HG03060 (cell line): ENCODE results near the gene AFF2.
A peak's percentile ranks its signal among the peaks of the same experiment; 100 is the strongest.

Experiments used
- ATAC-seq: cut with Tn5 transposase; IDR thresholded peaks from one replicate; pipeline ENCODE4 v1.9.1; 2021; ENCODE audit warnings: low read depth, moderate number of reproducible peaks; ENCODE audit not compliant: unreplicated experiment

AFF2 gene

DNA sequence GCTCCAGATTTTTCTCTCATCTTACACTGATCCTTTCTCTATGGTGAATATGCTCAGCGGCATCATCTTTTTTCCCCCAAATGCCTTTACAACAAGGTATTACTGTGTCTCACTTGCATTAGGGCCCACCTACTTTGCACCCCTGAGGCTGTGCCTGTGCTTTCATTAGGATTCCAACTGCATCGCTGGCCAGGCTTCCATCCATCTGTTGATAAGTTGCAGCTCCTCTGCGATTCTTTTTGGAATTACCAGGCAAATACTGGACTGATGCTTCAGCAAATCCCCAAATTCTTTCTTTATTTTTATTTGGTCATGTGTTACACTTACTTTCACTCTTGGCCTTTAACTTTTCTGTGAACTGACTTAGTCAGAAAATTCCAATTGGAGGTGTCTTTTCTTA, 77.3 kb downstream of the AFF2 start:
- no peak for ATAC-seq

- no peak for ATAC-seq
Measured at GRCh38 chrX:148580016-148580415, 79.6 kb downstream of the AFF2 start.

DNA sequence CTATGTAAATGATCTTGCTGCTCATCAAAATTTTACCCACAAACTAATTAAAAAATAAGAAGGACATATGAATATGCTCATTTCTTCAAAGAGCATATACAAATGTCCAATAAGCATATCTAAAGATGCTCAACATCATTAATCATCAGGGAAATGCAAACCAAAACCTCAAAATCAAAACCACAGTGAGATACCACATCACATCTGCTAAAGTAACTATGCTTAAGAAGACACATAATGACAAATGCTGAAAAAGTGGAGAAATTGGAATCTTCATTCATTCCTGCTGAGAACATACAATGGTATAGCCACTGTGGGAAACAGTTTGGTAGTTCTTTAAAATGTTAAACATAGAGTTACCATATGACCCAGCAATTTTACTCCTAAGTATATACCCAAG, 81.9 kb downstream of the AFF2 start:
- ATAC-seq: no peak

DNA sequence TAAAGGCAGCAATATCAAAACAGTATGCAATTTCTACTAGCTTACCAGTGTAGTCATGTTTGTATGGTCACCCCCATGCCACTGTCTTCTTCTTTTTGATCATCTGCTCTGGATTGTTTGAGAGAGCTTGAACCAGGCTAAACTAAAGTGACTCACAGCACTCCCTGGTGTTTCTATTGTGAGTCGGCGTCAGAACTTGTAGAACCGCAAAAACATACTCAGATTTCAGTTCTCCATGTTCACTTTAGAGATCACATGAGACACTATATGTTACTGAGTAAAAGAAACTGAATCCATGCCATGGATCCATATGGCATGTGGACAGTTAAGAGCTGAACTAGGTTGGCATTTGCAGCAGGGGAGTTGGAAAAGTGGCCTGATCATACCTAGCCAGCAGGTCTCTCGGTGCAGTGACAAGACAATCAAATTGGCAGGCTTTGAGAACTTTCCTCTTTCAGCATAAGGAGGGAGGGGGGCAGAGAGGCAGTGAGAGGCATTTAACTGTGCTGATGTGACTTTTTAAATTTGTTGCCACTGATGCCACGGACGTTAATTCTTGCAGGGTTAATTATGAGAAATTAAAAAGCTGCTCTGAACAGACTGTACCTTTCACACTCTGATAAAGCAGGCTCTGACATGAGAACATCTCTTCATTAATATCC, 88.4 kb downstream of the AFF2 start:
- no peak for ATAC-seq

DNA sequence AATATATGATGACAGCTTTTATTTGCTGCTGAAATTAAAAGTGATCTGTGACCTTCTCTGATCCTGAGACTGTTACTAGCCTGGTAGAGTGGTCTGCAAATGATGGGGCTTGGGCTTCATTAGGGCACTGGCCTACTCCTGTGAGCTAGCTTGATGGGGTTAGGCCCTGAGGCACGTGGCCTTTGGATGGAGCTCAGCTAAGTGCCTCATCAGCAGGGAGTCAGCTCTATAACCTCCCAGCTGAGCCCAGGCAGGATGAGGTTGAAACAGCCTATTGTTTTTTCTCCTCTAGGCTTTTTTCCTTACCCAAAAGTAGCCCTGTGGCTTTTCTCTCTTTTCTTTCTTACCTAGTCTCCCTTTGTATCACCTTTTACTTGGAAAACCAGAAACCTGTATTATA, 92.2 kb downstream of the AFF2 start:
- ATAC-seq: no peak

DNA sequence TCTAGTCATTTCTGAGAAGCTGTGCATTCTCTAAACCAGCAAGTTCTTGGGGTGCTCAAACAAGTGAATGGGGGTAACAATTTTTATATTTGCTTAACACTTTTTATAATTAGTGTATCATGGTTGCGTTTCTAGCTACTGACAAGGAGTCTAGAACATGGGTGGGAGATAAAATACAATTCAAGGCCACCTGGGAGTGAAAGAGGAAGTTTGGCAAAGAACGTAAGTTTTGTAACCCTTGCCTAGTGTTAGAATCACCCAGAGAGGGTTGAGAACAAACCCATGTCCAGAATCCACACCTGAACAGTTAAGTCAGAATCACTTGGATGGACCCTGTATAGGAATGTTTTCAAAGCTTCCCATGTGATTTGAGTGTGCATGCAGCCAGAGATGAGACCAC, 92.7 kb downstream of the AFF2 start:
- no peak for ATAC-seq

DNA sequence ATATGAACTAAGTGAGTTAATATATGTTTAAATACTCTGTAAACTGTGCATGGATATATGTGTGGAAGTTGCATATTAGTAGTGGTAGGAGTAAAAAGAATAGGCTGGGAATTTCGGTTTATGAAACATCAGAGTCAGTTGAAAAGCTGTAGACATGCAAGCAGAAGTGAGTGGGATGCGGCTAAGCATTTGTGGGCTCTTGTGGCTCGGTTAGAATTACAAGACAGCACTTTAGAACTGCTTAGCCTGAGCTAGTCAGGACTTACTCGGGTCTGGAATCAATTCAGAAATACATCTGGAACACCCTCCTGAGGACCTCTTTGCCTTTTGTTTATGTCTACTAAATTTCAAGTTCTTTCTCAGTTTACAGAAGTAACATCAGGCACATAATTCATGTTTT, 93.6 kb downstream of the AFF2 start:
- no peak for ATAC-seq

- no peak for ATAC-seq
Measured at GRCh38 chrX:148599404-148599803, 99.0 kb downstream of the AFF2 start.

DNA sequence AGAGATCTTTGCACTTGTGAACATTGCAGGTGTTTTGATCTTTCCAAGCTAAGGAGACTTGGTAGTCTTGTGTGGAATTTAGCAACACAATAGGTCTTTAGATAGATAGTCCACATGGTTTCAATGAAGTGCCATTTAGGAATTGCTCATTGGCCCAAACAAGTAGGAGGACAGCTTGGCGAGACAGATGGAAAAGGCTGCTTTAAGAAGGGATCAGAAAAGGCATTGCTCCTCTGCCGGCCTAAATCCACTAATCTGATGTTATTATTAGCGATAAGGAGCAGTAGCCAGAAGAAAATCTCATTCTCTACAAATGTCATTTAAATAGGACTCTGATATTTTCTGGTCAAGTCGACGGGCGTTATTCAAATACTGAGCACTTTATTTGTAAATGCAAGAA, 99.7 kb downstream of the AFF2 start:
- ATAC-seq: no peak

- ATAC-seq: no peak
Measured at GRCh38 chrX:148600581-148600980, 100.2 kb downstream of the AFF2 start.

GRCh38 chrX:148601034-148601433, 100.6 kb downstream of the AFF2 start:
- ATAC-seq: no peak

DNA sequence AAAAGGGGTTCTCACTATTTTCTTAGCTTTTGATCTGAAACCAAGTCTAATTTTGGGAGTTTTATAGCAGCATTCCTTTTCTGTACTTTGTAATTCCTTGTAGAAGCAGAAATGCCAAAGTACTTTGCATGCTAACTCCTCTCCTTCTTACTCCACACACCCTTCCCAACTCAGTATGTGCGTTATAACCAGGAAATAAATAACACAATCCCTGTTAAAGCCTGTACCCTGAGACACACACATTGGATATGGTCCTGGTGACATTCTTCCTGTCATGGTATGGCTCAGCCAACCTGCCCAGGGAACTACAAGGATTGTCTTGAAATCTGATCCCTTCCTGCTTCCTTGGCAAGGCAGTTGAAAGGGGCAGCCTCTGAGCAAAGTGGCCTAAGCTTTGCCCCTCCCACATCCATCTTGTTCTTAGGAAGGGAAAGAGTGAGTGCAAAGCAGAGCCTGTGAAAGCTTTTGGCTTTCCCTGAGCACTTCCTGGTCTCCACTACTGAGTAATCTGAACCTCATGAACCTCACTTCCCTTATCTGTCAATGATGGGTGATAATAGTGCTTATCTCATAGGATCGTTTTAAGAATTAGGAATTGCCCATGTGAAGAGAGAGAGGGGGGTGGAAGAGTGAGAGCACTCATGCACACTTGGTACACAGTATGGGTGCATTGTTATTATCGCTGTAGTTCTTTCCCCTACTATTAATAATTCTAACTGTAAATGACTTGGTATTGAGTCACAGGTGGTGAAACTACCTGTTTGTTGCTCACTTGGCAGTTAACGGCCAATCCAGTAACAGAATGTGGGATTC, 109.3 kb downstream of the AFF2 start:
- ATAC-seq: peak; percentile 56

GRCh38 chrX:148610328-148610698, 109.9 kb downstream of the AFF2 start:
- ATAC-seq: peak; percentile 48

DNA sequence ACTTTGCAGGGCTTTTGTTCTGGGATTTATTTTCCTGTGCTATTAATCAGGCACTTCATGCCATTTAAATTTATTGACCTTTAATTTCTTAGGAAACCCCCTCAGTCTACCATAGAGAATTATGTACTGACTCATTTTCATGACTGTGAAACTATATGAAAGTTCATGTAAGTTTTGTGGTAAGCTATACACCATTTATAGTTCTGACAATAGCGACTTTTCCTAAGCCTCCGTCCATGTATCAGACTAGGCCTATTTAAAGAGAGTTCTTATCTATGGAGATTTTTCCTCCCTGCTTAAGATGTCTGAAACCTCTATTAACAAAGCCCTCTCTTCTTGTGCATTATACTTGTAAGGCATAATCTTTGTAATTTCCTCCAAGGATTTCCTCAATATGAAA, 111.6 kb downstream of the AFF2 start:
- no peak for ATAC-seq

DNA sequence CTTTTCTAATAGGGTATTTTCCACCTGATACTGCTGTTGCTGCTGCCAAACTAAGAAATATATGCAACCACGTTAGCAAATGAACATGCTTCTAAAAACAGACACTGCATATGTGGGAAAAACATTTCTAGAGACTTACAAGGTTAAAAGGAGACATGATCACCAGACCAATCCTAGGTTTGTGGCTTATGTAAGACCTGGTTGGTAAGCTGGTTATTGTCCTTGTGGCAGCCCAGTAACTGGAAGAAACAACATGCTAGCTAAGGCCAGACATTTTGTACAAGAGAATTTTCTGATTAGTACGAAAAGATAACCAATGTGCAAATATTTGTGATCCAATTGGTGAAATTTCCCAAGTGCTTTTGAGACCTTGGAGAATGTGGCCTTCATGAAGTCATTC, 112.0 kb downstream of the AFF2 start:
- ATAC-seq: no peak

DNA sequence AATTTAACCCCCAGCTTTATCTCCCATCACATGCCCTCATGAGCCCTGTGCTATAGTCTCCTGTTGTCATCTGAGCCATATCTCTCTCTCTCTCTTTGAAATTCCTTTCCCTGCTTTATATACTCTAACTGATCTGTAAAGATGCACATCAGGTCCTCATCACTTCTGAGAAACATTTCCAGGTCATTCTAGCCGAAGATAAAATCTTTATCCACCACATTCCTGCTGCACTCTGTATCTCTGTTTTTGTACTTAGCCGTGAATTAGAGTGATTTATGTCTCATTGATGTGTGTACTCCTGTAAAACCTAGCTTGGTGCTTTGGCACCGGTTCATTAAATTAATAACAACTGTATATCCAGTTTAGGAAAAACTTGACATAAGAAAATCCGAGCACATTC, 113.2 kb downstream of the AFF2 start:
- no peak for ATAC-seq

GRCh38 chrX:148615491-148615890, 115.1 kb downstream of the AFF2 start:
- no peak for ATAC-seq

DNA sequence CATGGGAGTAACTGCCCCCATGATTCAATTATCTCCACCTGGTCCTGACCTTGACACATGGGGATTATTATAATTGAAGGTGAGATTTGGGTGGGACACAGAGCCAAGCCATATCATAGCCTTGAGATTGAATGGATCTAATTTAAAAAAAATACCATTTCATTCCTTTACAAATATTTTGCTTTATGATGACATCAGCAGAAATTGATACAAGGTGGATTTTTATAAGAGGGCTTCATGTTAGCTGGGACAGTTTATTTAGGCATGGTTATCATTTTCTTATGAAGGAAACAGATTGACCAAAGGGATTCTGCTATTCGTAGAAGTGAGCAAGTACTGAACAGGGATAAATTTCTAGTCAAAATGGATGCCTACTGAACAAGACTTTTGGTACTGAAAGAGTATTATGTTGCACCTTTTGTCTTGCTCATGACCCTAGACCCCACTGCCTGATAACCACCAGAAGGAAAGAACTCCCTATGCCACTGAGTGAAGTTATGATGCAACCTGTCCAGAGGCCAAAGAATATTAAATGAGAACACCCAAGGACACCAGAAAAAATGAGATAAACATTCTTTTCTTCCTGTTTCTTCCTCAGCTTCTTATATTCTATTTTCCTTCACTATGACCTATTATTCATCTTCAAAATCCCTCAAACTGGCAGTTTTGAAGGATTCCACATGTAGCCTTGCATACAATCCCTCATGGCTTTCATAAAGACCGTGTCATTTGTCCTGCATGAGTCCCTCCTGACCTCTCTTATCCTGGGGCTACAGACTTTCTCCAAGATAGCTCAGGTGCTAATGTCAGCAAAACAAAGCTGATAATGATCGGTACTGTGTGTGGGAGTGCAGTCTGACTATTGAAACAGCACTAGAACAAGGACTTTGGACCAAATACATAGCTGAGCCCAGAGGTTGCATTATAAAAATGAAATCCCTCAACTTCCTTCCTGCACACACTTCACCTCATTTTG, 118.3 kb downstream of the AFF2 start:
- ATAC-seq: no peak

DNA sequence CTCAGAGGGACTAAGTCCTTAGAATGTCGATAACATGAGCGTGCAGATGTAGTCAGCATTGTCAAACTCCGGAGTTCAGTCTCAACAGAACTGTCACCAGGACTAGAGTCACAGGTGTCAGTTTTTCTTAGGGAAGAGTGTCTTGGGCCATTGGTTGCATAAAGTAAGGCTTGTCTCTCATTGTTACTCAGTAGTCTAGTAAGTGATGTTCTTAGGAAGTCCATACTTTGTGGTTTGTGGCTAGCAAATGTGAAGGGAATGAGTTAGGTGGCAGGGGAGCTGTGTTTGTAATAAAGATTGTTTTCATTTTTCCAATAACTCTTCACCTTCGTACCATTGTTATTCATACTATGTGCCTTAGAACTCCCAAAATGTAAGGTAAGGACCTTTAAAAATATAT, 119.6 kb downstream of the AFF2 start:
- no peak for ATAC-seq

- ATAC-seq: no peak
Measured at GRCh38 chrX:148624951-148625474, 124.6 kb downstream of the AFF2 start.

- no peak for ATAC-seq
Measured at GRCh38 chrX:148628621-148629020, 128.2 kb downstream of the AFF2 start.
